ENCODE data around the gene CNGA4. TPM values are rescaled to one million over a fixed set of nuclear protein-coding genes. Genes with fewer than 3 reads are reported as not detected.
"Not testable (repeated sequence)": the region's sequence is repeated elsewhere in the genome, so short reads cannot be mapped to it uniquely, and the experiment has no call there.

Gene CNGA4
- polyA plus RNA-seq, 10 donors = 0.11 to 0.33 (median 0.17) TPM; not detected in 5

DNA sequence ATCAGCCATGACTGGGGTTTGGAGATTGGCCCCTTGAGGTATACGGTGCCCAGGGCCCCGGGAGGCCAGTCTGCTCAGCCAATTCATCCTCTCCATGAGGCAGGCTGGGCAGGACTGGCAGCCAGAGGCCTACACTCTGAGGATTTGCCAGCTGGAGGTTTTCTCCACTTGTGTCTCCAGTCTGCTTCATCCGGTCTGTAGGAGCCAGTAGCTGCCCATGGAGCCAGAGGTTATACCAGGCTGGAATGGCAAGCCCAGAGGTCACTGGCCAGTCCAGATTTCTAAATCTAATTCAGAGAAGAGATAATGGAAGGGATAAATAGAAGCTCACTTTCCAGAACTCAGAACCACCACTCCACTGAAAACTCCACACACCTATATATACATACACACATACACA is 14.5 kb upstream of the CNGA4 start:
- no peak for DNase-seq

DNA sequence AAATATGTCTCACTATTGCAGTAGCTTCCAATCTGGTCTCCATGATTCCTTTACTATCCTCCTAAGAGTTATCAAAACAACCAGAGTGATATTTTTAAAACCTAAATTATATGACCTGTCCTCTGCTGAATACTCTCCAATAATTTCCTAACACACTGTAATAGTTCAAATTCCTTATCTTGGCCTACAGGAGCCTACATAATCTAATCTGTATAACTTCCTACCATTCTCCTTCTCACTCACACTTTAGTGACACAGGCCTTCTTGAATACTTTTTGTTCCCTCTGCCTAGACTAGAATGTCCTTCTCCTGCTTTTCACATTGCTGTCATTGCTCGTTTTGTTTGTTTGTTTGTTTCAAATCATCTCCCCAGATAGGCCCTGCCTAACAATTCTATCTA is 13.9 kb upstream of the CNGA4 start:
- DNase-seq = no peak

DNA sequence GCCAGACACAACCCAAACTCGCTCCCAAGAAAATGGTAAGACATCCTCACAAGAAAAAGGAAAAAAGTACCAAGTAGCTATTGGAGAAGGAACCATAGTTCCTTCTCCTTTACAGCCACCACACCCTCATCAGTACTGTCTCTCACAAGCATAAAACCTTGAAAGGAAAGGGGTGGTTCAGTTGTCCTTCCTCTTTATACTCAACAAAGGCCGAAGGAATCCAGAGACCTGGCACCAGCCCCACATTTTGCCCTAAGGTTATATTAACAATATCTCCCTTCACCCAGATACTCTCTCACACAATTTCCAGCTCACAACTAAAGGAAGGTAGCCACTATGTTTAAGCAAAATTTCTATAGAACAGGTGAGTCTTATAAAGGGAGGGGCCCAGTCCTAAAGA is 13.0 kb upstream of the CNGA4 start:
- no peak for DNase-seq

DNA sequence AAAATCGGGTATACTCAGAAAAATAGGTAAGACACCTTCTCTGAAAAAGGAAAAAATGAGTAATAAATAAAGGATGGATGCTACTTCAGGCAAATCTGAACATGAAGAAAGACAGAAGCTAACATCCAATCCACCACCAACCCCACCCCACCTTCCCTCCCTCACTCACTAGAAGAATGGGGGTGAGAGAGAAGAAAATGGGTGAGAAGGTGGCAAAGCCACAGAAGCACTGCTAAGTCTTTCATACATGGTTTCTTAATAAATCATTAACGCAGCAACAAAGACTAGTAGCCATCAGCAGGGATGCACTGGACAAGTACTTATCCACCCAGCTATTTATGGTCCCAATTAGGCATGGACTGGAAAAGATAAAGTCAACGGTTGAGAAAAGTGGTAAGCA is 10.4 kb upstream of the CNGA4 start:
- no peak for DNase-seq

DNA sequence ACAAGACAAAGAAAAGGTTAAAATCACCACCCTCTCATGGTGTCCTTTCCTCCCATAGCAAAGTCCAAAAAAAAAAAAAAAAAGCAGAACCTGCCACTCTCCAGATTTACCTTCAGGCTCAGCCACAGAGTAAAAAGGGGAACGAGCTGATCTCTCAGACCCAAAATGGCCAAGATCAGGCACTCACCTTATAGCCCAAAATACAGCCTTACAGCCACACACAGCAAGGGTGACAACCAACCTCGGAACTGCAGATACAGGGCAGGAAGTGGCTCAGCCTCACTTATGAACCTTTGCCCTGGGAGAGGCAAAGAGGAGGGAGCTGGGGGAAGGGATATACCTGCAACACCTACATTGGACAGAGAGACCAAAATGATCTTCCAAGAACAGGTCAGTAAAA is 9.0 kb upstream of the CNGA4 start:
- no peak for DNase-seq

DNA sequence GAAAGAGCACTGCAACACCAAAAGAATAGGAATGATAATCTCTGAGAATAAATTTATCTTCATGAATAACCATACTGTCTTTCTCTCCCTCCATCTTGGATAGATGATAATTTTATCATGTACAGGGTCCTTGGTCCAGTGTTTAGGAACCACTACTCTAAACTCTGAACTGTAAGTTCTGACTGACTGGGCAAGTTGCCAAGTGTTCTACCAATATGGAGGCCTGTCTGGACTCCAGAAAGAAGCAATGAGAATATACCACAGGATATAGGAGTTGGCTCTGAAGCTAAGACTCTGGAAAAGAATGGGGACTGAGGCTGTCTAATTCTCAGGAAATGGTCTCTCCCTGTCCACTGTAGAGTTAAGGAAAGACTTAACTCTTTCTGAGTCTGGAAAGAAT is 6.0 kb upstream of the CNGA4 start:
- no peak for DNase-seq

DNA sequence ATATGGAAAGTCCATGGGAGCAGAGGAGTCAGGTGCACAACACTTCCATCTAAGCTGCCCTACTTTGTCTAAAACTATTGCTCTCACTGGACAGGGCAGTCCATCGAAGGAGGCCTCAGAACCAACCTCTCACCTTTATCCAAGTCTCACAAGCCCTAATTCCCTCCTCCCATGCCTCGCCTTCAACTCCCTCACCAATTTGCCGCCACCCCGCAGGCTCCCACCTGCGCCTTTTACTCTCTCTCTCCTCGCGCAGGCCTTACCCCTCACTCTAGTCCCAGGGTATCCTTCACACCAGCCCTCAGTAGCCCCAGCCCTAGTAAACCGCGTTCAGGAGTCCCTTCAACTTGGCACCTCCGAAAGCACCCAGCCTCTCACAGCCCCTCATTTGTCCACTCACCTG is 4.9 kb upstream of the CNGA4 start:
- DNase-seq = no peak

DNA sequence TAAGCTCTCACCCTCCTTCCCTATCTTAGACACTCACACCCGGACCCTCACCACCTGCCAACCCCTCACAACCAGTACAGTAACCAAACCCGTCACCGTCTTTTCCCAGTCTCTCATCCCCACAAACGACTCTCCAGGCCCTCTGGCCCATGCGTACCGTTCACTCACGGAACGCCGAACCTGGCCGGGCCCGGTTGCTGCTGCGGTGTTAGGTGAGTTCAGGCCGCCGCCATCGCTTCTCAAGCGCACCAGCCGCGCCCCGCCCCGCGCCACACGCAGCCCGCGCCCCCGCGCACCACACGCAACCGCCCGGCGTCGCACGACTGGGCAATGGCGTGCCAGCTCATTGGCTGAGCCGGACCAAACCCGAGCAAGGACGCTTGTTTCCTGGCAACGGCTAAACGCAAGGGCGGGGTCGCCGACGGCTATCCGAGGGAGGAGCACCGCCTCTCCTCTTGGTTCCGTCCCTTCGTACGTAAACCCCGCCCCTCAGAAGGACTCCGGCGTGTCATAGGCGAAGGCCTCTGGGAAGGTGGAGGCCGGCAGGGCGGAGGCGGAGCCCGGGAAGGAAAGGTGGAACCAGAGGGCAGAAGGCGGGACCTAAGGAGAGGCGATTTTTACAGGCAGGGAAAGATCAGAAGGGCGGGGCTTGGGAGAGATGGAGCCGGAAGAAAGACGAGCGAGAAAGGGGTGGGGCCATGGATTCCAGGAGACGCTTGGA is 4.3 kb upstream of the CNGA4 start, which contains the start of gene FHIP1B:
TSS of gene FHIP1B (minus strand) at position 250 of the 721 bp plus-strand sequence. CDS start 10,120 bp downstream, outside the sequence.
- DNase-seq = peak; percentile 100

DNA sequence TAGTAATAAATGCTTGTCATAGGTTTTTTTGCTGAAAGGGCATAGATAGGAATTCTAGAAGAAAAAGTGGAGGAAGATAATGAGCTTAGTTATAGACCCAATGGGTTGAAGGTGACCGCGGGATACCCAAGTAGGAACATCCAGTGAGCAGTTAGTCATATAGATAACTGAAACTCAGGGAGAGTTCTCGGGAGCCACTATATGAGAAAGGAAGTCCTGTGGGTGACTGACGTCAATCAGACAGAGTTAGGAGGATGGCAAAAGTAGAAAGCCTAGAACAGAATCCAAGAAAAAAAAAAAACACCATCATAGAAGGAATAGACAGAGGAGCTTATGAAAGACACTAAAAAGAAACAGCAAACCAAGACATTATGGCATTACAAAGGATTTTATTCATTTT is 1.6 kb upstream of the CNGA4 start:
- DNase-seq = no peak

DNA sequence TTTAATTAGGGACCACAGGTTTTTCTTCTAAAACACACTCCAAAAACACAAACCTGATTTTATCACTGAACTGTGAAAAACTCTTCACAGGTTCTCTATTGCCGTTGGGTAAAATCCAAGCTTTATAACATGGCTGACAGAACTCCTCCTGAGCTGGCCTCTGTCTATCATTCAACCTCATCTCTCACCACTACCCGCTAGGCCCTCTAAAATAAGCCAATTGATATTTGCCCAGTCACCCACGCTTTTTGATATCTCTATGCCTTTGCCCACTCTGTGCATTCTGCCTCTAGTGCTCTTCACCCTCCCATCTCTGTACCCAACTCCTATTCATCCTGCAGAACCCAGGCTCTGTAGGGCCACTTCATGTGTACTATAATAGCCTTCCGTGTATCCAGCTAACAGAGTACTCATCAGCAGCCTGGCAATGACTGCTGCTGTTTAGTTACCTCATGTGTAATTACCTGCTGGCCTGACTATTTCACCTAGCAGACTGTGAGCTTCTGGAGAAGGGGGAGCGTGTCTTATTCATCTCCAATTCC is 1.1 kb upstream of the CNGA4 start:
- DNase-seq = no peak

DNA sequence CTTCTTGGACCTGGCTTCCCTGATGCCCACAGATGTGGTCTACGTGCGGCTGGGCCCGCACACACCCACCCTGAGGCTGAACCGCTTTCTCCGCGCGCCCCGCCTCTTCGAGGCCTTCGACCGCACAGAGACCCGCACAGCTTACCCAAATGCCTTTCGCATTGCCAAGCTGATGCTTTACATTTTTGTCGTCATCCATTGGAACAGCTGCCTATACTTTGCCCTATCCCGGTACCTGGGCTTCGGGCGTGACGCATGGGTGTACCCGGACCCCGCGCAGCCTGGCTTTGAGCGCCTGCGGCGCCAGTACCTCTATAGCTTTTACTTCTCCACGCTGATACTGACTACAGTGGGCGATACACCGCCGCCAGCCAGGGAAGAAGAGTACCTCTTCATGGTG is 1.2 kb downstream of the CNGA4 start:
- DNase-seq = no peak

DNA sequence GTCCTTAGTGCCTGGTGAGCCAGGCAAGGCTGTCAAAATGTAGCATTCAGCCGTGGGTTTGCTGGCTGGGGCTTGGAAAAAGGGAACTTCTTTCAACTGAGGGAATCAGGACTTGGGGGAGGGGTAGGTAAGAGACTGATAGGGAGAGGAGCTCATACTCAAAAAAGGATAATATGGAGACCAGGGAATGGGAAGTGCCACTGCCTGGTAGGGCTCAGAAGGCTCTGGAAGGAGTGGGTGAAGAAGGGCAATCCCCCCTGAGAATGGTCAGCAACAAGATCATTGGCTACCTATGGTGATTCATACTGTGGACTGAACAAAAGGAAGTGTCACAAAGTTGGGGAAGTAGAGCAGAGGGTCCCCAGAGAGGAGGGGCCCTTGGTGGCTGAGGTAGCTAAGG is 1.9 kb downstream of the CNGA4 start:
- DNase-seq = peak in 1 of 3 donors; percentile 6

DNA sequence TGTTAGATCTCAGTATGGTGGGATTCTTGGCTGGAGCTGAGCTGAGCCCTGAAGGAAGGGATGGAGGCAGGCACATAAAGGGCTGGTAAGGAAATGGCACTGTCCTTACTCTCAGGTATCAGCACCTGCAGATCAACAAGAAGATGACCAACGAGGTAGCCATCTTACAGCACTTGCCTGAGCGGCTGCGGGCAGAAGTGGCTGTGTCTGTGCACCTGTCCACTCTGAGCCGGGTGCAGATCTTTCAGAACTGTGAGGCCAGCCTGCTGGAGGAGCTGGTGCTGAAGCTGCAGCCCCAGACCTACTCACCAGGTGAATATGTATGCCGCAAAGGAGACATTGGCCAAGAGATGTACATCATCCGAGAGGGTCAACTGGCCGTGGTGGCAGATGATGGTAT is 2.4 kb downstream of the CNGA4 start:
- DNase-seq = no peak

DNA sequence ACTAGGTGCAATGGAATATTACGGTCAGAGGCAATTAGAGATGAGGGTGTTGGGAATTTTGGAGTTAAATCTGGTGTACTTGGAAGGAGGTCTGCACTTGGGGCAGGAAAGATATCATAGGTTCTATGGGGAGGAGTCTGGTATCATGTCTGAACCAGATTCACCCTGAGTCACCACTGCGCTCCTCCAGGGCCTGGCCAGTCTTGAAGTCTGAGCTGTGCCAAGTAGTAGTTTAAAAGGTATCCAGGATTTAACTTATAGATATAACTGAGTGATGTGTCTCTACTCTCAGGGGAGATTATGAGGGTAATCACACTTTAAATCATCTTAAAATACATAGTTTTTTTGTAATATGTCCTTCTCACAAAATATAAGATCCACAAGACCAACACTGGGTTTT is 6.6 kb downstream of the CNGA4 start:
- no peak for DNase-seq

DNA sequence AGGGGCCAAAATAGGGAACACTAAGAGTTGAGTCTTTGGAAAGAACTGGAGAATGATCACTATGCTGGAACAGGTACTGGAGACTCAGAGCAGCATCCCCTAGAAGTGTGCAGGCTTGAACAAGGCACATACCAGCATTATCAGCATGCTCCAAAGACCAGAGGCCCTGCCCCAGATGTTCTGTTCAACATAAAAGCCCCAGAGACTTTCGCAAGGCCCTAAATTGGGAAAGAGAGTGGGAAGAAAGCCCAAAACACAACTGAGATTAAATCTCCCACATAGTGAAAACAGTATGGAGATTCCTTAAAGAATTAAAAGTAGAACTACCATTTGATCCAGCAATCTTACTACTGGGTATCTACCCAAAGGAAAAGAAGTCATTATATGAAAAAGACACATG is 9.4 kb downstream of the CNGA4 start:
- peak in 1 of 3 donors; percentile 24 for DNase-seq

DNA sequence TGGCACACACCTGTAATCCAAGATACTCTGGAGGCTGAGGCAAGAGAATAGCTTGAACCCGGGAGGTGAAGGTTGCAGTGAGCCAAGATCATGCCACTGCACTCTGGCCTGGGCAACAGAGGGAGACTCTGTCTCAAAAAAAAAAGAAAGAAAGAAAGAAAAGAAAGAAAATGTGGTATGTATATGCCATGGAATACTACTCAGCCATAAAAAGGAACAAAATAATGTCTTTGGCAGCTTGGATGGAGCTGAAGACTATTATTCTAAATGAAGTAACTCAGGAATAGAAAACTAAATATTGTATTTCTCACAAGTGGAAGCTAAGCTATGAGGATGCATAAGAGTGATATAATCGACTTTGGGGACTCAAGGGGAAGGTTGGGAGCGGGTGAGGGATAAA is 10.0 kb downstream of the CNGA4 start:
- DNase-seq = not testable (repeated sequence)

DNA sequence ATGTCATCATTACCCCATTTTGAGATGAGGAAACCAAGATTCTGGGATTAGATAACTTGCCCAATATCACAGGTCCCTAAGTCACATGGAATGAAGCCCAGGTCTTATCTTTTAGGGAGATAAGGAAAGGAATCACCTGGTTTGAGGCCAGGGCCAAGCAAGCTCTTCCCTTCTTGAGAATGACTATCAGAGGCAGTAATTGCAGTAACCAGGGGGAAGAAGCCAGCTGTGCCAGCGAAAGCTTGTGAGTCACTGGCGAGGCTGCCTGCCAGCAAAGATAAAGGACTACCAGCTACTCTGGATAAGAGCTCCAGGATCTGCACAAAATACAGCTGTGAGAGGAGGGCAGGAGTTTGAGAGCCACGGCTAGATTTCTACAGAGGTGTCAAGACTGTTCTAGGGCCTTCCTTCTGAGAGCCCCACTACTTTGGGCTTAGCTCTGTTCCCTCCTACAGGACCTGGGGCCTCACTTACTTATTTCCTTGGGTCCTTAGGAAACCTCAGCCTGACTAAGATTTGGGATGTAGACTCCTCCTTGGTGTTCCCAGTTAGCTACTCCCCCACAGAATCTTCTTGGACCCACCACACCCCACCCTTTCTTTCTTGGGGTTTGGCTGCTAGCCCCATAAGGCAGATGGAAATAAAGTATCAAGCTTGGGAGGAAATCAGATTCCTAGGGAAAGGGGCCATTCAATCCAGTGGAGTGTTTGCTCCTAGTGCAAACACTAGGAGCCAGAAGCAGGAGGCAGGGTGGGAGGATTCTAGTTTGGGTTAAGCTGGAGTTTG is 11.1 kb downstream of the CNGA4 start:
- no peak for DNase-seq

DNA sequence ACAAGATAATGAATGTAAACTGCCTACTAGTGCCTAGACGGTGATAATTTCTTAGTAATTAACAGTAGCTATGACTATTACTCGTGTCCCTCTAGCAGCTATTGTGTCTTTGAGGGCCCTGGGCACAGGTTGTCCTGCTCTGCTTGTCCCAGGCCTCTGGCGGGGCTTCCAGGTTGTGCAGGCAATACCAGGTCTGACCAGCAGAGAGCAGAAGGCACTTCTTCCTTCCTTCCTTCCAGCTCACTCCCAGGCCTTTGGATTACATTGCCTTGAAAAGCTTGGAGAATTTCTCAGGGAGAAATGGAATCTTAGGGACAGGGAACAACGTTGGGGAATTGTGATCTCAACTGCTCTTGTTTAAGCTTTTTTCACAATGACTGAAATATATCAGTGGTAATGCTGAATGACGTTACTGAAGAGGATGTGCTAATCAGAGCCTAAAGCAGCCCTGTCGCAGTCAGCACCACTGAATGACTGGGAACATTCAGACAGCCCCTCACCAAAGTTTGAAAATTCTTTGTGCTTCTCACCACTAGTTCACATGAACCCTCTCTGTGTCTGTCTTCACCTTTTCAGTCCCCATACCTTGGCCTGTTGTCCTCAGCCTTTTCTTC is 12.3 kb downstream of the CNGA4 start:
- peak; percentile 51 to 84 (median 64) for DNase-seq

DNA sequence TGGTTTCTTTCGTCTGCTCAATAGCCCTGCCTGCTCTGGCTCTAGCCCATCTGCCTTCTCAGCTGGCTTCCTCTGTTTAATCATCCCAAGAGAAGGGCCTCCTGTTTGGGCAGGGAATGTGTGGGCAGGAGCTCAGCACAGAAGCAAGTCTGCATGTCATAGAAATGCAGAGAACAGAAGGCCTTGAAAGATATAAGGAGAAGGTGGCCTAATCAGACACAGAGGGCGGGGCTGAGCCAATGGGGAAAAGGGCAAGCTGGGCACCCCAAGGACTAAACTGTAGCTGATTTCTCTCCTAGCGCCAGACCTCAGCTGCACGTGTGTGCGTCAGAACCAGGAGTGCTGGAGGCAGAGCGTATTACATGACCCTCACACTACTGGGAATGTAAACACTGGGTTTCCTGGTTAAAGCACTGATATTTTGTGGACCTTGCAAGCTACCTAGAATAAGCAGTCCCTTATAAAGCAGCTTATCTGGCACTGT is 13.1 kb downstream of the CNGA4 start:
- DNase-seq = no peak

DNA sequence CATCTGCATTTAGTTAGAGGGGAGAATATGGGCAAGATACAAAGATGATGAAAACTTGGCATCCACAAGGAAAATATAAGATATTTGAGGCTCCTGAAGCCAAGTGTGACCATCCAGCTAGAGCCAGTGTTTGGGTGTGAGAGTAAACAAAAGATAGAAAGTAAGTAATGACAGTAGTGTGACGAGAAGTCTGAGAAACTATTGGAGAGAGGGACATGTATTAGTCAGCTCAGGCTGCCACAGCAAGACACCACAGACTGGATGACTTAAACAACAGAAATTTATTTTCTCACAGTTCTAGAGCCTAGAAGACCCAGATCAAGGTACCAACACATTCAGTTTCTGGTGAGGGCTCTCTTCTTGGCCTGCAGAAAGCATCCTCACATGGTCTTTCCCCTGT is 14.3 kb downstream of the CNGA4 start:
- DNase-seq = no peak

DNA sequence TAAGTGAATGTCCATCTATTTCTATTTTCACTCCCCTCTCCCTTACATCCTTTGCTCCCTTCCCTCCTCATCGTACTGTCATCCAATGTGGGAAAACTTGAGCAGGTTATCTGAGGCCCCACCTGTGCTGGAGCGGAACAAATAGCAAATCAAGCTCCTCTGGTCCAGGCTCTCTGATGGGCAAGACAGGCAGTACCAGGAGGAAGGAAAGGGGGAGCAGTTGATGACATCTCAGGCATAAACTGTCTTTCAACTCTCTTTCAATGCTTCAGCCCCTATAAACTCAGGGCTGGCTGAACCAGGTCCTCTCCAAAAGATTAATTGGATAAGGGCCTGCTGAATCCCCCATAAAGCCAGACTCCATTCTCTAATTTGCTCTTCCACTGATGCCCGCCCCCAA is 19.3 kb downstream of the CNGA4 start:
- no peak for DNase-seq

DNA sequence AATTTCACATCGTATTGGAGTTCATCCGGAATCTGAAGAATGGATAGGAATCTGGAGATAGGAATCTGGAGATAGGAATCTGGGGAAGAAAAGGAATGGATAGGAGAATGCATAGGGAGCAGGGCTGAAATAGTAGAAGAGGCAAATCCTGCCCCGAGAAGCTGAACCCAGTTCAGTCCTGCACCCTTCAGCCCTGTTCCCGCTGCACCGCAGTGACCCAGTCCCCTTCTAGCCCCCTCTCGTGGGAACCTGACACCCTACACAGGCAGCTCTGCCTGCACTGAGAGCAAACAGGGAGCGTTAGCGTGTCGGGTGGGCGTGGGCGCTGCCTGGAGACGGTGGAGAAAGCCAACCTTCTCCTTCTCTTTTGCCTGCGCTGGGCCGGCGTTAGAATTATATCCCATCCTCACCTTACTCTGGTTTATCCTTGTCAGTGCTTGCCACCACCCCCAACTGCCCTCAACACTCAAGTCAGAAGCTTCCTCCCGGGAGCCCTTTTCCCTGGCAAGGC is 19.7 kb downstream of the CNGA4 start:
- DNase-seq = peak in 1 of 3 donors; percentile 17
